ENCODE measurements around the gene STAB2. TPM values are rescaled to one million over a fixed set of nuclear protein-coding genes. Genes with fewer than 3 reads are reported as not detected.

Gene STAB2
- polyA plus RNA-seq, 1 donor from 2014 or later: not detected

GRCh38 chr12:103803847-103804246 is 216.8 kb downstream of the STAB2 start:
- H2AFZ ChIP-seq (ENCODE audit: low read depth, low read length): no peak overlapping the region
- TF ChIP-seq TAF1 (IDR thresholded peaks at IDR 0.05; ENCODE audit: low read depth): no peak
- no peak for TF ChIP-seq CTCF (IDR thresholded peaks at IDR 0.05; ENCODE audit: poor library complexity, severe bottlenecking)
- no peak for TF ChIP-seq POLR2AphosphoS5 (IDR thresholded peaks at IDR 0.05)
- TF ChIP-seq MXI1 (conservative IDR thresholded peaks at IDR 0.05; ENCODE audit: poor library complexity, severe bottlenecking): no peak
- no peak for TF ChIP-seq SMC3 (conservative IDR thresholded peaks at IDR 0.05; ENCODE audit: poor library complexity)
- TF ChIP-seq RAD21 (conservative IDR thresholded peaks at IDR 0.05): no peak
- TF ChIP-seq, protein P1, sequence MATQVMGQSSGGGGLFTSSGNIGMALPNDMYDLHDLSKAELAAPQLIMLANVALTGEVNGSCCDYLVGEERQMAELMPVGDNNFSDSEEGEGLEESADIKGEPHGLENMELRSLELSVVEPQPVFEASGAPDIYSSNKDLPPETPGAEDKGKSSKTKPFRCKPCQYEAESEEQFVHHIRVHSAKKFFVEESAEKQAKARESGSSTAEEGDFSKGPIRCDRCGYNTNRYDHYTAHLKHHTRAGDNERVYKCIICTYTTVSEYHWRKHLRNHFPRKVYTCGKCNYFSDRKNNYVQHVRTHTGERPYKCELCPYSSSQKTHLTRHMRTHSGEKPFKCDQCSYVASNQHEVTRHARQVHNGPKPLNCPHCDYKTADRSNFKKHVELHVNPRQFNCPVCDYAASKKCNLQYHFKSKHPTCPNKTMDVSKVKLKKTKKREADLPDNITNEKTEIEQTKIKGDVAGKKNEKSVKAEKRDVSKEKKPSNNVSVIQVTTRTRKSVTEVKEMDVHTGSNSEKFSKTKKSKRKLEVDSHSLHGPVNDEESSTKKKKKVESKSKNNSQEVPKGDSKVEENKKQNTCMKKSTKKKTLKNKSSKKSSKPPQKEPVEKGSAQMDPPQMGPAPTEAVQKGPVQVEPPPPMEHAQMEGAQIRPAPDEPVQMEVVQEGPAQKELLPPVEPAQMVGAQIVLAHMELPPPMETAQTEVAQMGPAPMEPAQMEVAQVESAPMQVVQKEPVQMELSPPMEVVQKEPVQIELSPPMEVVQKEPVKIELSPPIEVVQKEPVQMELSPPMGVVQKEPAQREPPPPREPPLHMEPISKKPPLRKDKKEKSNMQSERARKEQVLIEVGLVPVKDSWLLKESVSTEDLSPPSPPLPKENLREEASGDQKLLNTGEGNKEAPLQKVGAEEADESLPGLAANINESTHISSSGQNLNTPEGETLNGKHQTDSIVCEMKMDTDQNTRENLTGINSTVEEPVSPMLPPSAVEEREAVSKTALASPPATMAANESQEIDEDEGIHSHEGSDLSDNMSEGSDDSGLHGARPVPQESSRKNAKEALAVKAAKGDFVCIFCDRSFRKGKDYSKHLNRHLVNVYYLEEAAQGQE (IDR thresholded peaks at IDR 0.05; ENCODE audit: borderline replicate concordance): no peak
- no peak overlapping the region for H3K9ac ChIP-seq (ENCODE audit: low read length)
- H3K79me2 ChIP-seq (replicated peaks; ENCODE audit: insufficient read depth, low read length): no peaks in the 10 kb centered on the region
- H3F3A ChIP-seq (ENCODE audit: insufficient read depth, low read length, poor library complexity, severe bottlenecking): no peaks in the 10 kb centered on the region
- H3K9me3 ChIP-seq (ENCODE audit: low read length): no peaks in the 10 kb centered on the region
- H3K9me2 ChIP-seq (ENCODE audit: insufficient read depth, low read length): no peaks in the 10 kb centered on the region
- no peak overlapping the region for H3K4me2 ChIP-seq (ENCODE audit: low read length)
- H3K27me3 ChIP-seq (ENCODE audit: insufficient read depth, low read depth, low read length): no peaks in the 10 kb centered on the region
- H3K4me3 ChIP-seq (ENCODE audit: low read length): no peak overlapping the region
- no peaks in the 10 kb centered on the region for H4K20me1 ChIP-seq (ENCODE audit: insufficient read depth)
- H3K27ac ChIP-seq (ENCODE audit: low read length): no peak overlapping the region
- H3K36me3 ChIP-seq (ENCODE audit: insufficient read depth, low read length): no peaks in the 10 kb centered on the region

GRCh38 chr12:103805655-103806360 is 218.7 kb downstream of the STAB2 start:
- H3K9me2 ChIP-seq (ENCODE audit: insufficient read depth, low read length): no peaks in the 10 kb centered on the region
- H4K20me1 ChIP-seq (ENCODE audit: insufficient read depth): no peaks in the 10 kb centered on the region
- TF ChIP-seq POLR2AphosphoS5 (IDR thresholded peaks at IDR 0.05): no peak
- no peak for TF ChIP-seq SMC3 (conservative IDR thresholded peaks at IDR 0.05; ENCODE audit: poor library complexity)
- no peak for TF ChIP-seq EP300 (conservative IDR thresholded peaks at IDR 0.05; ENCODE audit: poor library complexity, severe bottlenecking)
- no peak for TF ChIP-seq CTCF (IDR thresholded peaks at IDR 0.05; ENCODE audit: poor library complexity, severe bottlenecking)
- H3K4me2 ChIP-seq (ENCODE audit: low read length): no peak overlapping the region
- H2AFZ ChIP-seq (ENCODE audit: low read depth, low read length): no peak overlapping the region
- no peak overlapping the region for H3K4me3 ChIP-seq (ENCODE audit: low read length)
- H3K27ac ChIP-seq (ENCODE audit: low read length): no peak overlapping the region
- no peak overlapping the region for H3K9ac ChIP-seq (ENCODE audit: low read length)
- H3K79me2 ChIP-seq (replicated peaks; ENCODE audit: insufficient read depth, low read length): no peaks in the 10 kb centered on the region
- H3K9me3 ChIP-seq (ENCODE audit: low read length): no peaks in the 10 kb centered on the region
- no peaks in the 10 kb centered on the region for H3K27me3 ChIP-seq (ENCODE audit: insufficient read depth, low read depth, low read length)
- no peaks in the 10 kb centered on the region for H3F3A ChIP-seq (ENCODE audit: insufficient read depth, low read length, poor library complexity, severe bottlenecking)
- no peaks in the 10 kb centered on the region for H3K36me3 ChIP-seq (ENCODE audit: insufficient read depth, low read length)

All from neural cell (in vitro differentiated cells).